Measurements from ENCODE around the gene NRIP2. TPM values are rescaled to one million over a fixed set of nuclear protein-coding genes. Genes with fewer than 3 reads are reported as not detected.
"Not testable (repeated sequence)": the region's sequence is repeated elsewhere in the genome, so short reads cannot be mapped to it uniquely, and the experiment has no call there.

Gene NRIP2
- total RNA-seq, 1 experiment from 2014 or later: 0.15 TPM

- no peak overlapping the region for H3K14ac ChIP-seq (ENCODE audit: insufficient read depth, low read length)
- H4K5ac ChIP-seq (ENCODE audit: insufficient read length, low read depth, low read length): no peak overlapping the region
- no peak overlapping the region for H2BK120ac ChIP-seq (ENCODE audit: low read depth, low read length, poor library complexity, severe bottlenecking)
- no peaks in the 10 kb centered on the region for H3K9me3 ChIP-seq (ENCODE audit: control insufficient read depth, low read depth, low read length)
- H3K36me3 Mint-ChIP-seq (ENCODE audit: insufficient read depth in 1 of 3, low read depth in 3 of 3): peaks cover 62 to 88% (median 88%) of the 10 kb centered on the region in 3 experiments; a peak in 6 of 7 replicates
- no peaks in the 10 kb centered on the region for H4K20me1 ChIP-seq (ENCODE audit: control insufficient read depth, insufficient read depth, insufficient read length)
- H2BK12ac ChIP-seq (ENCODE audit: insufficient read length, low read depth, low read length): no peak overlapping the region
- H3K4me1 ChIP-seq (ENCODE audit: insufficient read depth, low read length): no peaks in the 10 kb centered on the region
- no peak overlapping the region for H3K27ac ChIP-seq (ENCODE audit: insufficient read length, low read depth, low read length)
- H3K4me2 ChIP-seq (ENCODE audit: insufficient read depth, insufficient read length, low read length): no peak overlapping the region
- H3K79me2 ChIP-seq (ENCODE audit: insufficient read depth, low read length): no peaks in the 10 kb centered on the region
- no peak overlapping the region for H3K18ac ChIP-seq (ENCODE audit: insufficient read length, low read depth, low read length)
- DNase-seq: no peak
- no peak overlapping the region for H3T11ph ChIP-seq (ENCODE audit: low read length)
- no peak overlapping the region for H2BK5ac ChIP-seq (ENCODE audit: insufficient read length, low read length)
- H3K4ac ChIP-seq (ENCODE audit: low read depth, low read length): no peak overlapping the region
- H3K23me2 ChIP-seq (ENCODE audit: insufficient read length, low read depth, low read length, poor library complexity, severe bottlenecking): no peaks in the 10 kb centered on the region
- H2AFZ ChIP-seq (ENCODE audit: low read length): no peak overlapping the region
- H2BK15ac ChIP-seq (ENCODE audit: low read depth, low read length): no peak overlapping the region
- no peaks in the 10 kb centered on the region for H3K4me1 Mint-ChIP-seq
- H3K79me1 ChIP-seq (ENCODE audit: insufficient read depth, low read depth, low read length, poor library complexity, severe bottlenecking): no peaks in the 10 kb centered on the region
- H4K91ac ChIP-seq (ENCODE audit: insufficient read length, low read depth, low read length): no peak overlapping the region
- no peaks in the 10 kb centered on the region for H3K27me3 ChIP-seq (ENCODE audit: insufficient read depth, low read length)
- no peak overlapping the region for H3K9ac ChIP-seq (ENCODE audit: extremely low read depth, insufficient read length, low read length)
- no peak overlapping the region for H2AK5ac ChIP-seq (ENCODE audit: insufficient read length, low read length)
- TF ChIP-seq CTCF (conservative IDR thresholded peaks at IDR 0.05): no peak
- H2BK20ac ChIP-seq (ENCODE audit: low read depth, low read length, poor library complexity, severe bottlenecking): no peak overlapping the region
- H3K56ac ChIP-seq (ENCODE audit: insufficient read length, low read depth, low read length): no peak overlapping the region
- H3K27ac Mint-ChIP-seq: no peak overlapping the region
- H3K4me3 Mint-ChIP-seq: no peak overlapping the region; a peak in 1 of 5 replicates
- no peak overlapping the region for H4K8ac ChIP-seq (replicated peaks; ENCODE audit: insufficient read length, low read depth, low read length)
- H3K9me3 Mint-ChIP-seq: no peaks in the 10 kb centered on the region
- H3K23ac ChIP-seq (ENCODE audit: insufficient read length, low read depth, low read length): no peak overlapping the region
- no CpG with 5 or more reads among the region's 9 CpGs for WGBS (ENCODE audit: extremely low coverage, insufficient read length, low lambda C conversion rate)
- H3K27me3 Mint-ChIP-seq (ENCODE audit: low read depth): no peaks in the 10 kb centered on the region
These were observed 29.4 kb upstream of the NRIP2 start for GRCh38 chr12:2864198-2864597.

GRCh38 chr12:2863402-2863801 lies 28.6 kb upstream of the NRIP2 start:
- not testable (repeated sequence) for H4K20me1 ChIP-seq (ENCODE audit: control insufficient read depth, insufficient read depth, insufficient read length); H3K27me3 ChIP-seq (ENCODE audit: insufficient read depth, low read length); H2BK120ac ChIP-seq (ENCODE audit: low read depth, low read length, poor library complexity, severe bottlenecking); H3K79me2 ChIP-seq (ENCODE audit: insufficient read depth, low read length); H3K18ac ChIP-seq (ENCODE audit: insufficient read length, low read depth, low read length); H3K4me2 ChIP-seq (ENCODE audit: insufficient read depth, insufficient read length, low read length); H3T11ph ChIP-seq (ENCODE audit: low read length); DNase-seq; H3K27ac Mint-ChIP-seq; H2AFZ ChIP-seq (ENCODE audit: low read length); H3K4ac ChIP-seq (ENCODE audit: low read depth, low read length); H3K27me3 Mint-ChIP-seq (ENCODE audit: low read depth); H3K23me2 ChIP-seq (ENCODE audit: insufficient read length, low read depth, low read length, poor library complexity, severe bottlenecking); H3K14ac ChIP-seq (ENCODE audit: insufficient read depth, low read length); H2BK20ac ChIP-seq (ENCODE audit: low read depth, low read length, poor library complexity, severe bottlenecking); H2BK15ac ChIP-seq (ENCODE audit: low read depth, low read length); H4K91ac ChIP-seq (ENCODE audit: insufficient read length, low read depth, low read length); H4K8ac ChIP-seq (replicated peaks; ENCODE audit: insufficient read length, low read depth, low read length); H3K79me1 ChIP-seq (ENCODE audit: insufficient read depth, low read depth, low read length, poor library complexity, severe bottlenecking); H2AK5ac ChIP-seq (ENCODE audit: insufficient read length, low read length); H4K5ac ChIP-seq (ENCODE audit: insufficient read length, low read depth, low read length); H2BK5ac ChIP-seq (ENCODE audit: insufficient read length, low read length); H2BK12ac ChIP-seq (ENCODE audit: insufficient read length, low read depth, low read length); H3K9me3 ChIP-seq (ENCODE audit: control insufficient read depth, low read depth, low read length); H3K56ac ChIP-seq (ENCODE audit: insufficient read length, low read depth, low read length); H3K4me1 Mint-ChIP-seq; H3K9me3 Mint-ChIP-seq; H3K27ac ChIP-seq (ENCODE audit: insufficient read length, low read depth, low read length); H3K4me3 Mint-ChIP-seq; H3K4me1 ChIP-seq (ENCODE audit: insufficient read depth, low read length); H3K9ac ChIP-seq (ENCODE audit: extremely low read depth, insufficient read length, low read length); H3K23ac ChIP-seq (ENCODE audit: insufficient read length, low read depth, low read length)
- peaks cover 64 to 88% (median 88%) of the 10 kb centered on the region in 3 experiments for H3K36me3 Mint-ChIP-seq (ENCODE audit: insufficient read depth in 1 of 3, low read depth in 3 of 3)
- WGBS (ENCODE audit: extremely low coverage, insufficient read length, low lambda C conversion rate): no CpG with 5 or more reads among the region's 7 CpGs

All from H9 (cell line).